GM21737 (cell line): ENCODE data around the gene PPEF1.

ENCODE experiments used
- ATAC-seq: cut with Tn5 transposase; IDR thresholded peaks from one replicate; pipeline ENCODE4 v1.9.1; 2021; ENCODE audit warnings: mild to moderate bottlenecking, moderate library complexity; ENCODE audit not compliant: unreplicated experiment

PPEF1 gene

GRCh38 chrX:18877469-18877868 is 170.0 kb downstream of the PPEF1 start:
- no peak for ATAC-seq
